IgD-negative memory B cell (primary cell): Measurements from ENCODE around the gene CERS1. TPM values are rescaled to one million over a fixed set of nuclear protein-coding genes. Genes with fewer than 3 reads are reported as not detected.
"Not testable (repeated sequence)": the region's sequence is repeated elsewhere in the genome, so short reads cannot be mapped to it uniquely, and the experiment has no call there.

ENCODE experiments used
- H3K27ac Mint-ChIP-seq, 3 donors: one replicate each; pipeline ENCODE4 v1.8.0; 2020 to 2022; ENCODE audit warnings: mild to moderate bottlenecking in 3 of 3, mixed read lengths in 3 of 3, moderate library complexity in 1 of 3
- H3K27me3 Mint-ChIP-seq: one replicate; pipeline ENCODE4 v1.8.0; 2021; ENCODE audit warnings: mixed read lengths
- H3K36me3 Mint-ChIP-seq: one replicate; pipeline ENCODE4 v1.8.0; 2020; ENCODE audit warnings: mild to moderate bottlenecking, mixed read lengths
- H3K4me1 Mint-ChIP-seq, 3 donors: one replicate each; pipeline ENCODE4 v1.8.0; 2020 to 2022; ENCODE audit warnings: mixed read lengths in 3 of 3, mild to moderate bottlenecking in 1 of 3
- H3K4me3 Mint-ChIP-seq, 4 donors: one replicate each; pipeline ENCODE4 v1.8.0; 2020 to 2022; ENCODE audit warnings: mild to moderate bottlenecking in 4 of 4, mixed read lengths in 4 of 4, moderate library complexity in 3 of 4
- H3K9me3 Mint-ChIP-seq, 3 donors: one replicate each; pipeline ENCODE4 v1.8.0; 2020 to 2021; ENCODE audit warnings: mixed read lengths in 3 of 3, mild to moderate bottlenecking in 1 of 3
- polyA plus RNA-seq: library from polyadenylated mRNA; unstranded; fragments of 300-500 nt; fragmentation: Illumina TruSeq; gene quantifications from one replicate; pipeline ENCODE4 v1.2.3, GENCODE V29; 2021

CERS1 gene
- polyA plus RNA-seq, 1 donor from 2014 or later: not detected

- Mint-ChIP-seq H3K36me3 (peaks cover 3% of the 10 kb centered on the region), H3K27me3 (peaks cover 4% of the 10 kb centered on the region), H3K9me3 (no peaks in the 10 kb centered on the region), H3K4me3 (no peak overlapping the region), H3K27ac (no peak overlapping the region), H3K4me1 (peaks cover 0 to 4% (median 1%) of the 10 kb centered on the region in 3 donors)
These were observed 32.3 kb upstream of the CERS1 start for GRCh38 chr19:18928018-18928805.

GRCh38 chr19:18924684-18925213 is 28.8 kb upstream of the CERS1 start:
- H3K36me3 Mint-ChIP-seq: peaks cover 3% of the 10 kb centered on the region
- H3K27me3 Mint-ChIP-seq: no peaks in the 10 kb centered on the region
- H3K4me3 Mint-ChIP-seq: peak overlapping the region in 1 of 4 donors; percentile 58
- no peaks in the 10 kb centered on the region for H3K9me3 Mint-ChIP-seq
- no peak overlapping the region for H3K27ac Mint-ChIP-seq
- H3K4me1 Mint-ChIP-seq: peaks cover 0 to 11% (median 3%) of the 10 kb centered on the region in 3 donors

GRCh38 chr19:18922228-18922985 is 26.4 kb upstream of the CERS1 start:
- Mint-ChIP-seq H3K27ac (peak overlapping the region in 1 of 3 donors; percentile 13), H3K27me3 (no peaks in the 10 kb centered on the region), H3K4me3 (peak overlapping the region in 1 of 4 donors; percentile 28), H3K9me3 (no peaks in the 10 kb centered on the region), H3K36me3 (peaks cover 3% of the 10 kb centered on the region), H3K4me1 (peaks cover 0 to 26% (median 14%) of the 10 kb centered on the region in 3 donors)

- no peaks in the 10 kb centered on the region for H3K9me3 Mint-ChIP-seq
- no peaks in the 10 kb centered on the region for H3K27me3 Mint-ChIP-seq
- peaks cover 3% of the 10 kb centered on the region for H3K36me3 Mint-ChIP-seq
- peaks cover 0 to 28% (median 16%) of the 10 kb centered on the region in 3 donors for H3K4me1 Mint-ChIP-seq
- peak overlapping the region in 1 of 3 donors; percentile 13 for H3K27ac Mint-ChIP-seq
- H3K4me3 Mint-ChIP-seq: peak overlapping the region in 2 of 4 donors; percentile 52 to 93
These were observed 25.6 kb upstream of the CERS1 start for GRCh38 chr19:18921593-18921992.

DNA sequence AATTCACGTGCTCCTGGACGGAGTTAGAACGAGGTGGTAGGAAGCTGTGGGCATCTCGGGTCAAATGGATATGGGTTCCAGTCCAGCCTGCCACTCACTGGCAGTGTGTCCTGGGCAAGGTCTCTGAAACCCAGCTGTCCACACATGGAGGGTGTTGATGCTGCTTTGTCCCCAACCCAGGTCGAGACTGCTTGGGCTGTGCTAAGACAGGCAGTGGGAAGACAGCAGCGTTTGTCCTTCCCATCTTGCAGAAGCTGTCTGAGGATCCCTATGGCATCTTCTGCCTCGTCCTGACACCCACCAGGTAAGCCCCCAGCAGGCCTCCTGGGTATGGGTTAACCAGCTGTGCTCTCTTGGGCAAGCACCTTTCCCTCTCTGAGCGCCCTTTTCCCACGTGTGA is 24.4 kb upstream of the CERS1 start:
- Mint-ChIP-seq H3K4me1 (peaks cover 4 to 30% (median 19%) of the 10 kb centered on the region in 3 donors), H3K27ac (peak overlapping the region in 1 of 3 donors; percentile 46)

GRCh38 chr19:18919900-18920214 is 23.9 kb upstream of the CERS1 start:
- Mint-ChIP-seq H3K4me1 (peaks cover 4 to 33% (median 22%) of the 10 kb centered on the region in 3 donors), H3K4me3 (peak overlapping the region; percentile 59 to 98 (median 94)), H3K9me3 (no peaks in the 10 kb centered on the region), H3K36me3 (peaks cover 7% of the 10 kb centered on the region), H3K27me3 (no peaks in the 10 kb centered on the region), H3K27ac (peak overlapping the region; percentile 16 to 98 (median 94))

More for the DNA sequence above, 24.4 kb upstream of the CERS1 start:
- Mint-ChIP-seq H3K4me3 (peak overlapping the region; percentile 59 to 98 (median 94)), H3K27me3 (no peaks in the 10 kb centered on the region), H3K9me3 (no peaks in the 10 kb centered on the region), H3K36me3 (peaks cover 7% of the 10 kb centered on the region)

GRCh38 chr19:18919086-18919899 is 23.3 kb upstream of the CERS1 start, which contains the start of the genes COPE and DDX49:
Gene COPE (minus strand): TSS chr19:18919387. CDS start chr19:18919348, 39 bp downstream.
Gene DDX49 (plus strand): TSS chr19:18919715. CDS start chr19:18919742, 27 bp downstream.
- Mint-ChIP-seq H3K27ac (peak within 1 kb of the TSS; percentile 16 to 98 (median 94)), H3K4me3 (peak within 1 kb of the TSS; percentile 59 to 98 (median 94)), H3K36me3 (peaks cover 5% of the 10 kb centered on the region), H3K4me1 (peaks cover 4 to 33% (median 21%) of the 10 kb centered on the region in 3 donors), H3K27me3 (no peaks in the 10 kb centered on the region), H3K9me3 (no peaks in the 10 kb centered on the region)

GRCh38 chr19:18917593-18917992 is 21.6 kb upstream of the CERS1 start:
- Mint-ChIP-seq H3K4me3 (peak overlapping the region; percentile 51 to 82 (median 70)), H3K4me1 (peaks cover 4 to 36% (median 26%) of the 10 kb centered on the region in 3 donors)
- H3K27me3 Mint-ChIP-seq, H3K9me3 Mint-ChIP-seq, H3K27ac Mint-ChIP-seq, H3K36me3 Mint-ChIP-seq: not testable (repeated sequence)

DNA sequence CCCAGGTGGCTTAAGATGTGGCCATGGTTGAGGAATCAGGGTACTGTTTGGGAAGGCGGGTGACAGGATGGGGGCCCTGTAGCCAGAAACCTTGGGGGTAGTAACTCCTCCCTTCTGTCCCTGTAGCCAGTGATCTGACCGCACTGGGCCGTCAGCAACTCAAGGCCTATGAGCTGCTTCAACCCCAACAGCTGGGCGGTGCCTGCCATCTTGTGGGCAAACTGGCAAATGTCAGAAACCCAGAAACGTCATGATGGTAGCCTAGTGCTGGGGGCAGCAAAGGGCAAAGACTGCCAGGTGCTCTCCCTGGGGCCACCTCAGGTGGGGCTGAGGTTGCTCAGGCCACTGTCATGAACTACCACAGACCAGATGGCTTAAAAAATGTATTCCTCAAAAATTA is 19.7 kb upstream of the CERS1 start:
- Mint-ChIP-seq H3K27ac (peak overlapping the region in 1 of 3 donors; percentile 36), H3K4me3 (peak overlapping the region; percentile 8 to 86 (median 66)), H3K36me3 (peaks cover 5% of the 10 kb centered on the region), H3K9me3 (no peaks in the 10 kb centered on the region), H3K4me1 (peaks cover 4 to 33% (median 26%) of the 10 kb centered on the region in 3 donors), H3K27me3 (no peaks in the 10 kb centered on the region)

DNA sequence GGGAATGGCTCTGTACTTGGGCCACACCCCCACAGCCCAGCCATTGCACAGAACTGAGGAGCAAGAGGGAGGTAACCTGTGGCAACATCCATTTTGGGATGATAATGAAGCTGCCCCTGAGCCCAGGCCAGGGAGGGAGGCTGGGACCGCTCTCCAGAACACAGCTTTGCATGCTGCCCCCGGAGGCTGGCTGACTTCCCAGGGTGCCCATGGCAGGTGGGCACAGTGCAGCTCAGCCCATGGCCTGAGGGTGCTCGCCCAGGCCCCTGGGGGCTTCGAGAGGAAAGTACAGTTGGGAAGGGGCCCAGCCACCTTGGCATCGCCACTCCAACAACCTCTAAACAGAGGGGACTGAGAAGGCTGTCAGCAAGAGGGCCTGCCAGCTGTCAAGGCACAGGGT is 17.5 kb upstream of the CERS1 start:
- Mint-ChIP-seq H3K9me3 (no peaks in the 10 kb centered on the region), H3K4me3 (no peak overlapping the region), H3K27me3 (no peaks in the 10 kb centered on the region), H3K36me3 (peaks cover 5% of the 10 kb centered on the region), H3K27ac (peak overlapping the region in 1 of 3 donors; percentile 23), H3K4me1 (peaks cover 4 to 20% (median 17%) of the 10 kb centered on the region in 3 donors)

- Mint-ChIP-seq H3K36me3 (peaks cover 5% of the 10 kb centered on the region), H3K4me1 (peaks cover 4 to 16% (median 13%) of the 10 kb centered on the region in 3 donors), H3K27ac (peak overlapping the region in 1 of 3 donors; percentile 68), H3K9me3 (no peaks in the 10 kb centered on the region), H3K4me3 (peak overlapping the region in 1 of 4 donors; percentile 47), H3K27me3 (no peaks in the 10 kb centered on the region)
These were observed 17.0 kb upstream of the CERS1 start for GRCh38 chr19:18912933-18913332.

DNA sequence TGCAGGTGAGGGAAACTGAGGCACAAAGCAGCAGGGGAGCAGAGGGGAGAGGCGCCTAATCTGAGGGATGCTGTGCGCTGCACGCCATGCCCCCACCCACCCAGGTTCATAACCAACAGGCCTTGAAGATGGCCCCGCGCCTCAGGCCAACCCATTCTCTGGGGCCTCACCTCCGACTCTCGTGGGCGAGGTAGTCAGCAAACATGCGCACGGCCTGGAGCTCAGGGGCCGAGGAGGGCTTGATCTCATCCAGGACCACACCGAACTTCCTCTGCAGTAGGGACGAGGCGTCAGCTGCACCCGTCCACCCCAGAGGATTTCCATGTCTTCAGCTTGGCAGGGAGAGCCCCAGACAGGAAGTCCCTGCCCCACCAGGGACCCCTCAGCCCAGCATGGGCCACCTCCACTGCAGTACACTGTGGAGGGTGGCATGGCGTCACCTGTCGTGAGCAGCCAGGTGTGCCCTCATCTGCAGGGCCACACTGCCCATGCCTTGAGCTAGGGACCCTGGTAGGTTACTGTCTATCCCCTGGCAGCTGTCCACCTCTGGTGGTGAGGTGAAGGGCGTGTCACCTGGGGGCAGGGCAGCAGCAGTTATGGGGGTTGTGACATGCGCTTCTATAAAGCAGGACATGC is 15.0 kb upstream of the CERS1 start:
- Mint-ChIP-seq H3K4me3 (no peak overlapping the region), H3K4me1 (peaks cover 4 to 11% (median 8%) of the 10 kb centered on the region in 3 donors), H3K9me3 (no peaks in the 10 kb centered on the region), H3K36me3 (peaks cover 5% of the 10 kb centered on the region), H3K27me3 (no peaks in the 10 kb centered on the region), H3K27ac (no peak overlapping the region)

- Mint-ChIP-seq H3K27ac (no peak overlapping the region), H3K4me3 (no peak overlapping the region), H3K9me3 (no peaks in the 10 kb centered on the region), H3K36me3 (peaks cover 3% of the 10 kb centered on the region), H3K4me1 (peaks cover 0 to 6% (median 4%) of the 10 kb centered on the region in 3 donors), H3K27me3 (no peaks in the 10 kb centered on the region)
These were observed 14.1 kb upstream of the CERS1 start for GRCh38 chr19:18910010-18910409.
